WI38 (cell line): Measurements from ENCODE around the gene NOSTRIN.

Source experiments
- H3K4me3 ChIP-seq: 2 replicates; pipeline ENCODE4 v1.5.1; 2011; ENCODE audit warnings: low read depth, mild to moderate bottlenecking, control low read depth, low read length
- TF ChIP-seq, protein P1 (sequence below): IDR thresholded peaks from 2 replicates; pipeline ENCODE4 v1.5.1; 2012; ENCODE audit warnings: low read depth, mild to moderate bottlenecking, control low read depth, low read length

NOSTRIN gene

DNA sequence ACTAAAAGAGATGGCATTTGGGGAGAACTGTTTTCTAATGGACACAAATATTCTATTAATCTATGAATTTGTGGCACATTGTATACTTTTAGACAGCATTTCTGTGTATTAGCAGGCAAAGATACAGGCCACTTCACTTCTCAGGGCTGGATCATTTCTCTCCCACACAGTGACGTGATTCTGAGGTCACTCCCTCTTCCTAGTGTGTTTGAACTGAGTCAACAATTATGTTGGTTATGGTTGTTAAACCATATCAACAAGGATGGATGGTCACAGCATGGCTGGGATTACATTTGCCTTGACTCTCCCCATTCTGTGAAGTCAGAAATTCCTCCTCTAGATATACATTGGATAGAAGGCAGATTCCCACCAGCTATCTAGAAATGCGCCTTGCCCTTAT lies 11.6 kb downstream of the NOSTRIN start:
- TF ChIP-seq, protein P1, sequence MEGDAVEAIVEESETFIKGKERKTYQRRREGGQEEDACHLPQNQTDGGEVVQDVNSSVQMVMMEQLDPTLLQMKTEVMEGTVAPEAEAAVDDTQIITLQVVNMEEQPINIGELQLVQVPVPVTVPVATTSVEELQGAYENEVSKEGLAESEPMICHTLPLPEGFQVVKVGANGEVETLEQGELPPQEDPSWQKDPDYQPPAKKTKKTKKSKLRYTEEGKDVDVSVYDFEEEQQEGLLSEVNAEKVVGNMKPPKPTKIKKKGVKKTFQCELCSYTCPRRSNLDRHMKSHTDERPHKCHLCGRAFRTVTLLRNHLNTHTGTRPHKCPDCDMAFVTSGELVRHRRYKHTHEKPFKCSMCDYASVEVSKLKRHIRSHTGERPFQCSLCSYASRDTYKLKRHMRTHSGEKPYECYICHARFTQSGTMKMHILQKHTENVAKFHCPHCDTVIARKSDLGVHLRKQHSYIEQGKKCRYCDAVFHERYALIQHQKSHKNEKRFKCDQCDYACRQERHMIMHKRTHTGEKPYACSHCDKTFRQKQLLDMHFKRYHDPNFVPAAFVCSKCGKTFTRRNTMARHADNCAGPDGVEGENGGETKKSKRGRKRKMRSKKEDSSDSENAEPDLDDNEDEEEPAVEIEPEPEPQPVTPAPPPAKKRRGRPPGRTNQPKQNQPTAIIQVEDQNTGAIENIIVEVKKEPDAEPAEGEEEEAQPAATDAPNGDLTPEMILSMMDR, result no peak
- no peak overlapping the region for H3K4me3 ChIP-seq

DNA sequence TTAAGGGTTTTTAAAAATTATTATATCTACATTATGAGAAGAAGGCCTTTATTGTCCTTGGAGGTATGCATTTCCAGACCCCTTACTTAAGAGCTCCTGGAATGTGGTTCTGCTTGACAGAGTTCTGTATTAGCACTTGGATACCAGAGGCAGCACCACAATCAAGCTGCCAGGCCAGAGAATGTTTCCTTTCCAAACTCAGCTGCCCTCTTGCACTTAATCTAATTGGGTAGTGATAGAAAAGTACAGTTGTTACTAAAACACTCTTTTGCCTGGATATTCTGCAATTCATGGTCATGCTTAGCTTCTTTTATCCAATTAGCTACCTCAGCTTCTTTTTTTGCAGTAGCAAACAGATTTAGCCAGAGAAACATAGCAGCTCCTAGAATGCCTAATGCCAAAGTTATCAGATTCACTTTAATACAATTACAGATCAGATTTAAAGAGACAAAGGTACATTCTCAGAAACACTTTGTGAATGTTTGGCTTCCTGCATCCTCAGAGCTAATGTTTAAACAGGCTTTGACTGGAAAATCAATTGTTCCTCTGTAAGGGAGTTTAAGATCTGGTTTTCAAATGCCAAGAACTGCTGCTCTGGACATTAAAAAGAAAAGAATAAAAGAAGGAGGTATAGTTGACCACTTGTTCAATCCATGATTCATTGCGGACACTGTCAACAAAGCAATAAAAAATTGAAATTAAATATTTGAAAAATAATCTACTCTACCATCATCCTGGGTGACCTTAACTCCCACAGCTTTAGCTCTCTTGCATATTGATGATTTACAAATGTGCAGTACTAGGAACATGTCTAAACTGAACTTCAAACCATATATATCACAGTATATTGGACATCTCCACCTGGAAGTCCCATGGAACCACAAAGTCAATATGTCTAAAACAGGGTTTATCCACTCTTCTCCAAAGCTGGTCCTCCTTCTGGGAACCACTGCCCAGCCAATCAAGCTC lies 12.8 kb downstream of the NOSTRIN start:
- TF ChIP-seq, protein P1, result no peak
- H3K4me3 ChIP-seq, result no peak overlapping the region

DNA sequence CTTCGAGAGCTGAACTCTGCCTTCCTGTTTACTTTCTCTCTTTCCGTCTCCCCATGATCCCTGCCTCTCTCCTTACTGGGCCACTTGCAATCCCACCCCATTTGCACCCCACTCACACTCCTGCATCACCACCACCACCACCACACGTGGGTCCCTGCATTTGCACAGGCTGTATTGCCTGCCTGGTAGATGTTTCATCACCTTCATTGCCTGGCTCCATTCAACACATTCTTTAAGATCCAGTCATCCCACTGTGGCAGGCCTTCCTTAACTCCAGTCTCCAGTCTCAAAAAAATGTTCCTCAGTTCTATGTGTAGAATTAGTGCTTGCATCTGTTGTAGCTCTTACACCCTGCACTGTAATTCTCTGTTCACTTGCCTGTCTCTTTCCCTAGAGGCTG lies 13.9 kb downstream of the NOSTRIN start:
- TF ChIP-seq, protein P1, result no peak
- H3K4me3 ChIP-seq, result no peak overlapping the region

DNA sequence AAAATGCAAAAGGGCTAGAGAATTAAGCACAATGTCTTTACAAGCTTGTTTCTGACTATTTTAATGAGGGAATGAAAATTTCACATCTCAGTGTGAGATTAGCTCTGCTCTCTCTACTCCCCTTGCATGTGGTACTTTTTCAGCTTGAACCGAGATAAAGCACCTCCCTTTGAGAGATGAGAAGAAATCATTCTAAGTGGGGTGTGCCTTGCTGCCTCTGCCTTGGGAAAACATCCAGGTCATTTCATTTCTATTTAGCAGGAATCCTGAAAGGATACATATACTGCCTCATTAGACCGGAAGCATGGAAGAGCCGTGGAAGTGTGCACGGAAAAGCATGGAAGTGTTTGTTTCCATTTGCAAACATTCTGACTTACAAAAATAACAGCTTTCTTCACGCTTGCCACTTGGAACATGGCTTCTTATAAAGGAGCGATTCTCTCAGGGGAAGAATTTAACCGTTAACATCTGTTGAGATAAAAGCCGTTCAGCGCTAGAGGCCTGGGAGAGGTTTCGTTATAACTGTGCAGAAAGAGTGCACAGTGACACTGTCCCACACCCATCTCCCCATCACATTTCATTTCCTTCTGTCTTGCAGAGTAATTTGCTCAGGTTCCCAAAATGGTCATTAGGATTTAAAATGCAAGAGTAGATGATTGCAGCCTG lies 16.7 kb downstream of the NOSTRIN start:
- TF ChIP-seq, protein P1, result no peak
- no peak overlapping the region for H3K4me3 ChIP-seq

DNA sequence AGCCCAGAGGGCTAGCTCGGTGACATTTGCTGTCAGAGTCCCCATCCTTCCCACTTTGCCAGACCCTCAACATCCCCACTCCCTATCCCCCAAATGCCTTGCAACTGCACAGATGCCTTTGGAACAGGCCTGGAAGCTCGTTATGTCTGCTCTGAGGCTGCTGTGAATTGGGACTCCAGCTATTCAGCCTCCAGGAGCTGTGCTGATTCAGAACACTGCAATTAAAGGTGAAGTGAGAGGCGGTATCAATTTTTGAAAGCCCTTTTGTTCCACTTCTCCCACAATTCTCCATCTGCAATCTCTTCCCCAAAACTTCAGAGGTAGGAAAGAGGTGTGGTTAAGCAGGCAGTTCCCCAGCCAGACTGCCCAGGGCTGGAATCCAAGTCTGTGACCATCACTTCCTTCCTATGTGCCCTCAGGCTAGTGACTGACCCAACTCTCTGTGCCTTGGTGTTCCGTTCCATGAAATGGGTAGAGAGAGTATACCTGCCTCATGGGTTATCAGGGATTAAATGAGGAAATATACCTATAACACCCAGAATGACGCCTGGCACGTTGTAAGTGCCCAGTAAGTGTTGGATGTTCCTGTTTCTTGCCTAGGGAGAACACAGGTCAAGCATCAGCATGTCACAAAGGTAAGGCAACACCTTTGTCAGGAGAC lies 17.5 kb downstream of the NOSTRIN start:
- TF ChIP-seq, protein P1, result no peak
- no peak overlapping the region for H3K4me3 ChIP-seq

DNA sequence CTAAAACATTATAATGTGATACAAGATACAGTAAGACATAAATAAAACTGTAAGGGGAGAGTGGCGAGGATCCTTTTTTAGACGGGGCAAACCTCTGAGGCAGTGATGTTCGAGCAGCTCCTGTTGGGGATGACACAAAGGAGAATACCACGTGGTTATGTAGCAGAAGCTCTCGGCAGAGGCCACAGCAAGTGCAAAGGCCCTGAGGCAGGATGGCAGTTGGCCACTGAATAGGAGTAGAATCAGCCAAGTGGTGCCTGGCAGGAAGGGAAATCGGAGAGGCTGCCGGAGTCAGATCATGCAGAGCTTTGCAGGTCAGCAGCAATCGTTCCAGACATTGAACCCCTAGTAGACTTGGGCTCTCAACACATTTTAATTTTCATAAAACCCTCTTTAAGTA lies 19.1 kb downstream of the NOSTRIN start:
- TF ChIP-seq, protein P1, result no peak
- H3K4me3 ChIP-seq, result no peak overlapping the region

- TF ChIP-seq, protein P1, result no peak
- no peak overlapping the region for H3K4me3 ChIP-seq
Observed at GRCh38 chr2:168821992-168822391, 19.6 kb downstream of the NOSTRIN start.
